Superior temporal gyrus (tissue), 1 donor: ENCODE results near the gene STYXL1.

Source experiments
- DNase-seq: peaks from one replicate; pipeline ENCODE4 v3.0.0-alpha.2; 2016; ENCODE audit errors: extremely low spot score

Gene STYXL1

DNA sequence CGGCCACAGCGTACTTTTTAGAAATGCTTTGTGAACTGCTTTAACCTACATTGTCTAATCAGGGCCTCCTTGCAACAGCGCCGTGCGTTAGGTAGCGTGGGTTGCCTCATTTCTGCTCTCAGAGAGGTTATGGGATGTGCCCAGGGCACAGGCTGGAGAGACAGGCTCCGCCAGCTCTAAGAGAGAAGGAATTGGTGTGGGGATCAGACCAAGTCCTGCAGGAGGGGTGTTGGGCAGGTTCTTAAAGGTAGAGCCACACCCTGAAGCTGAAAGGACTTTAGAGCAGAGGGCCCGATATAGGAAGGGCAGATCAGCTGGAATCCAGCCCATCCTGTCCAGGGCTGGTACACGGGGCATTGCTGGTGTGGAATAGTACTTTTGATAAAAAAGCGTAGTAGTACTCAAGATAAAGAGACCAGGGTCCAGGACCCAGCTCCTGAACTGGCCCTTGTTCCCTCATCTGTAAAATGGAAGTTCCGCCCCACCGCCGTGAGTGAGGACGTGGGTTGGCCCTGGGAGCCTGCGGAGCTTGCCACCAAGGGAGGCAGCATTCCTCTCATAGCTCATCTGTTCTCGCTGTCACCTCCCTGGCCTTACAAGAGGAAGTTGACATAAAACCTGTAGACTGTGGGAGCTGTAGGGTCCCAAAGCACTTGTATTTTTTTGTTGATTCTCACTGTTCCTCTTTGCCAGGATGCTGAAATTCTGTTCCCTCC, 90.6 kb downstream of the STYXL1 start:
- DNase-seq: no peak

DNA sequence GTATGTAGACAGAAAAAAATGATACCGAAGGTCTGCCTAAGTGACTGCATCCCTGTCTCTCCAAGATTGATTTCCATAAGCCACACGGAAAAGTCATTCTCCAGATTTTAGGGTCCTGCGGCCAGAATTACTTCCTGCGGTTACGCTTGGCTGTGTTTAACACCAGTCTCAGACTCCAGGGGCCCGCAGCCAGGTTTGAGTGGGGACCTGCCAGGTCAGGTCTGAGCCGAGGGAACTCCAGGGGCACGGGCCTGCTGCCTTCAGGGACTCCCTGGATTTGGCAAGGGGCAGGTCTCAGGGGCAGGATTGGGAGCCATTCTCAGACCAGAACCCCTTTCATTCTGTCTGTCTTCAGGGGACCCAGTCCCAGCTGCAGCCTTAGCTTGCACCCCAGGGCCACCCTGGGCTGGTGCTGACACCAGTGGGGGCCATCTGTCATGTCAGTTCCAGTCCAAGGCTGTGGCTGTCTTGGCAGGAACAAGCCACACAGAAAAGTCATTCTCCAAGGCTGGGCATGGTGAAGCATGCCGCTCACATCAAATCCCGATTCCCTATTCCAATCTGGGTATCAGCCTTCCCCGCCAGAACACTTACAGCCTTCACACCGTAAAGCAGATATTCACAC, 92.4 kb downstream of the STYXL1 start:
- no peak for DNase-seq

DNA sequence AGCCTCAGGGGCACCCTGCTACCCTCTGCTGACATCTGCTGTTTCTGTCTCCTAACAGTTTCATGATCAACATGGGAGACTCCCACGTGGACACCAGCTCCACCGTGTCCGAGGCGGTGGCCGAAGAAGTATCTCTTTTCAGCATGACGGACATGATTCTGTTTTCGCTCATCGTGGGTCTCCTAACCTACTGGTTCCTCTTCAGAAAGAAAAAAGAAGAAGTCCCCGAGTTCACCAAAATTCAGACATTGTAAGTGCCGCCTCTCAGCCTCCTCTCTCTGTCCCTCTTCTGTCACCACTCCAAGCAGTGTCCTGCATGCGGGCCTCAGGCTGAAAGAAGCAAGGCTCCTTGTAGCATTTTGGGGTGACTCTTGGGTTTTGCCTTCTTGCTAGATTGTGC, 93.9 kb downstream of the STYXL1 start:
- no peak for DNase-seq

DNA sequence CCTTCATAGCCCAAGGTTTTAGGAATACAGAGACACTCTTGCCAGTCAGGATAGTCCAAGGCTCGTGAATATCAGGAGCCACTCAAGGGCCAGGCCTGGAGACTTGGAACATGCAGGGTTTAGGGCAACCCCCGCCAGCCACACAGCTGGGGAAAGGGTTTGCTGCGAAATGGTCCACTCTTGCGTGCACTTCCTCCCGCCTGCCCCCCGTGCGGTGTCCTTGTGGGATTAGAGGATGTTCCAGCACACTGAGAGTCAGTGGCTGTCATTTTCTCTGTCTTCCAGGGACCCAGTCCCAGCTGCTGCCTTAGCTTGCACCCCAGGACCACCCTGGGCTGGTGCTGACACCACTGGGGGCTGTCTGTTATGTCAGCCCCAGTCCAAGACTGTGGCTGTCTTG, 94.4 kb downstream of the STYXL1 start:
- DNase-seq: no peak

DNA sequence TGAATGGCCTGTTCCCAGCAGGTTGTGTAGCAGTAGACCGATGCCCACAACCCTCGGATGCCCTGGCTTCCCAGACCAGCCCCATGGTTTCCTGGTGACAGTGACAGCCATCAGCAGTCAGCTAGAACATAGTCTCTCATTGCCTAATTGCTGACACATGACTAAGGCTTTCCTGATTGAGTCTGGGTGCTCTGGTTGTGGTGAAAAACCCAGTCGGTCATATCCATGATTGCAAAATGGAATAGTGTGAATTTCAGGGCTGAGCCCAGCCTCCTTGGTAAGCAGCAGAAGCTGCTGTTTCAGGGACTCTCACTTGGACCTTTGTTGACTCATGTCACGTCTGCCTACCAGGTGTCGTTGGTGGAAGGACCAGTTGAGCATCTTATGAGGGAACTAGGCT, 96.3 kb downstream of the STYXL1 start:
- DNase-seq: no peak

DNA sequence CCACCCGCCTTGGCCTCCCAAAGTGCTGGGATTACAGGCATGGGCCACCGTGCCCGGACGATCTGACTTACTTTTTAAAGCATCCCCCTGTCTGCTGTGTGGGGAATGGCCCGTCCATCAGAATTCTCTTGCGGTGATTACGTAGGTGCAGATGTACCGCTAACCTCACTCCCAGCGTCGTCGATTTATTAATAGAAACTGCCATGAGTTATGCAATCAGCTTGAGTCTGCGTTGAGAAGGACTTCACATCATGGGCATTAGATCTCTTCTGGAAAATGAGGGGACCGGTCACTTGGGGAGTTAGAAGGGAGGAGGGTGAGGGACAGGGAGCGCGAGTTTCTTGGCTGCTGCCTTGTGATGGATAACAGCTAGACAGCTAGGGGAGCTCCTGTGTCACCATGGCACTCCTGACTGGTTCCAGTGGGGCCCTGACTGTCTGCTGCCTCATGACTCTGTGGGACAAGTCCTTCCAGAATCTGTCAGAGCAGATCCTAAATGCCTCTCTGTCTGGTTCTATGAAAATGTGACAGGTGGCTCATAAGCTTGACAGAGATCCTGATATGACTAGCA, 97.6 kb downstream of the STYXL1 start:
- no peak for DNase-seq

DNA sequence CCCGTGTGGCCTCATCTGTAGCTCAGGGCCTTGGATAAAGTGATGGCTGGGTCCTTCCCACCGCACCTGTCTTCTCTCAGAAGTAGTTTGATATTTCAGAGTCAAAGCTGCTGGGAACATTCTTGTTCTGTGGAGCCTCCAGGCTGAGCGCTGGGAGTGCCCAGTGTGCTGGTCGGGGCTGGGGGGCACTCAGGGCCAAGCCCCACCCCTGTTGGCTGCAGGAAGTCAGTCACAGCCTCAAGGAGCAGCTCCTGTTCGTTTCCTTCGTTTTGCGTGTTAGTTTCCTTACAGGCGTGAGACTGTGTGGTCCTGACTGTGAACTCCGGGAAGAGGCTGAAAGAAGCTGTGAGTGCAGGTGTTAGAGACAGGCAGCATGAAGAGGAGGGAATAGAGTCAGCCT, 99.6 kb downstream of the STYXL1 start:
- no peak for DNase-seq
